NCI-H1930 (cell line): ENCODE measurements around the gene CPEB2.

Experiments
- DNase-seq, 2 experiments: peaks; one replicate each; lab custom pipeline; 2025; lab: John Stamatoyannopoulos, UW

The CPEB2 gene

GRCh38 chr4:15118292-15118691, 116.0 kb downstream of the CPEB2 start:
- DNase-seq: no peak
